ENCODE data around the gene PRDX1. TPM values are rescaled to one million over a fixed set of nuclear protein-coding genes. Genes with fewer than 3 reads are reported as not detected.
"Not testable (repeated sequence)": the region's sequence is repeated elsewhere in the genome, so short reads cannot be mapped to it uniquely, and the experiment has no call there.

The PRDX1 gene
- total RNA-seq, 2 experiments from 2014 or later: 269 to 331 TPM

GRCh38 chr1:45492691-45493090 lies 29.0 kb downstream of the PRDX1 start:
- Mint-ChIP-seq H3K27me3 (peaks cover 3% of the 10 kb centered on the region), H3K36me3 (ENCODE audit: low read depth) (peaks cover 2% of the 10 kb centered on the region), H3K27ac (no peak overlapping the region), H3K4me3 (no peak overlapping the region), H3K4me1 (peaks cover 13% of the 10 kb centered on the region), H3K9me3 (no peaks in the 10 kb centered on the region)
- no peak for DNase-seq
- CTCF ChIA-PET: interaction anchor here (0.6 to 4.2 kb wide), 21 partner anchors 9 to 671 kb away, joined by 3 to 19 read pairs (median 4); partner anchors contain the start of genes HECTD3, MUTYH, NASP and TOE1
- POLR2A ChIA-PET: interaction anchor here (0.6 to 1.1 kb wide), 2 partner anchors 28 to 477 kb away, joined by 3 read pairs; no protein-coding TSS in a partner anchor

GRCh38 chr1:45491487-45492260 lies 30.0 kb downstream of the PRDX1 start:
- CTCF ChIA-PET: interaction anchor here (1.1 to 4.2 kb wide), 10 partner anchors 10 to 480 kb away, joined by 4 to 18 read pairs (median 5); partner anchors contain the start of genes HECTD3 and UROD
- H3K27me3 Mint-ChIP-seq: peaks cover 3% of the 10 kb centered on the region
- peaks cover 13% of the 10 kb centered on the region for H3K4me1 Mint-ChIP-seq
- H3K27ac Mint-ChIP-seq: no peak overlapping the region
- H3K4me3 Mint-ChIP-seq: no peak overlapping the region
- no peaks in the 10 kb centered on the region for H3K36me3 Mint-ChIP-seq (ENCODE audit: low read depth)
- no peaks in the 10 kb centered on the region for H3K9me3 Mint-ChIP-seq
- DNase-seq: no peak
- POLR2A ChIA-PET: interaction anchor here (0.6 to 2.1 kb wide), 2 partner anchors 85 to 151 kb away, joined by 7 to 9 read pairs; partner anchors contain the start of genes MUTYH and TOE1

GRCh38 chr1:45490626-45491486 lies 30.8 kb downstream of the PRDX1 start, which contains the start of gene TESK2:
Gene TESK2 (minus strand): TSS chr1:45491163. CDS start chr1:45457785, 33,378 bp downstream.
- Mint-ChIP-seq H3K36me3 (ENCODE audit: low read depth) (no peaks in the 10 kb centered on the region), H3K27me3 (peaks cover 3% of the 10 kb centered on the region), H3K9me3 (no peaks in the 10 kb centered on the region), H3K4me3 (no peak within 1 kb of the TSS), H3K27ac (no peak within 1 kb of the TSS), H3K4me1 (peaks cover 13% of the 10 kb centered on the region)
- POLR2A ChIA-PET: interaction anchor here (0.6 to 2.1 kb wide), 2 partner anchors 86 to 151 kb away, joined by 7 to 9 read pairs; partner anchors contain the start of genes MUTYH and TOE1
- CTCF ChIA-PET: interaction anchor here (0.6 to 4.2 kb wide), 8 partner anchors 13 to 653 kb away, joined by 3 to 18 read pairs (median 4); partner anchors contain the start of genes HECTD3, MUTYH, TOE1 and UROD
- DNase-seq: peak; percentile 98

- ChIA-PET POLR2A (interaction anchor here (2.1 kb wide), 1 partner anchor 150 kb away, joined by 9 read pairs; the partner anchor contains the start of genes MUTYH and TOE1), CTCF (interaction anchor here (0.9 to 4.2 kb wide), 5 partner anchors 20 to 476 kb away, joined by 3 to 18 read pairs (median 4); partner anchors contain the start of genes MUTYH and TOE1)
- DNase-seq: no peak
- peaks cover 3% of the 10 kb centered on the region for H3K27me3 Mint-ChIP-seq
- H3K36me3 Mint-ChIP-seq (ENCODE audit: low read depth): no peaks in the 10 kb centered on the region
- H3K4me3 Mint-ChIP-seq: no peak overlapping the region
- H3K9me3 Mint-ChIP-seq: no peaks in the 10 kb centered on the region
- H3K4me1 Mint-ChIP-seq: peaks cover 13% of the 10 kb centered on the region
- H3K27ac Mint-ChIP-seq: no peak overlapping the region
These were observed 31.5 kb downstream of the PRDX1 start for GRCh38 chr1:45490121-45490625.

- H3K27me3 Mint-ChIP-seq; DNase-seq; H3K36me3 Mint-ChIP-seq (ENCODE audit: low read depth); POLR2A ChIA-PET; H3K9me3 Mint-ChIP-seq: not testable (repeated sequence)
- H3K4me3 Mint-ChIP-seq: peak overlapping the region; percentile 7
- H3K27ac Mint-ChIP-seq: peak overlapping the region; percentile 20
- H3K4me1 Mint-ChIP-seq: peaks cover 13% of the 10 kb centered on the region
- CTCF ChIA-PET: interaction anchor here (1.1 to 1.7 kb wide), 2 partner anchors 19 to 186 kb away, joined by 3 read pairs; no protein-coding TSS in a partner anchor
These were observed 32.3 kb downstream of the PRDX1 start for GRCh38 chr1:45489379-45489778.

GRCh38 chr1:45488666-45489377 lies 32.9 kb downstream of the PRDX1 start:
- Mint-ChIP-seq H3K4me1 (peaks cover 13% of the 10 kb centered on the region), H3K36me3 (ENCODE audit: low read depth) (no peaks in the 10 kb centered on the region), H3K27ac (peak overlapping the region; percentile 20), H3K27me3 (peaks cover 3% of the 10 kb centered on the region), H3K4me3 (peak overlapping the region; percentile 7), H3K9me3 (no peaks in the 10 kb centered on the region)
- no peak for DNase-seq
- ChIA-PET CTCF (interaction anchor here (0.6 to 1.7 kb wide), 5 partner anchors 14 to 1609 kb away, joined by 3 read pairs; partner anchors contain the start of gene NASP), POLR2A (no interaction called here)

GRCh38 chr1:45485949-45486348 lies 35.7 kb downstream of the PRDX1 start:
- H3K9me3 Mint-ChIP-seq: no peaks in the 10 kb centered on the region
- no peak overlapping the region for H3K4me3 Mint-ChIP-seq
- peaks cover 10% of the 10 kb centered on the region for H3K4me1 Mint-ChIP-seq
- H3K27me3 Mint-ChIP-seq: peaks cover 3% of the 10 kb centered on the region
- no peaks in the 10 kb centered on the region for H3K36me3 Mint-ChIP-seq (ENCODE audit: low read depth)
- ChIA-PET POLR2A (no interaction called here), CTCF (no interaction called here)
- no peak overlapping the region for H3K27ac Mint-ChIP-seq
- DNase-seq: no peak

- POLR2A ChIA-PET: no interaction called here
- peaks cover 6% of the 10 kb centered on the region for H3K4me1 Mint-ChIP-seq
- CTCF ChIA-PET: no interaction called here
These were observed 42.5 kb downstream of the PRDX1 start for GRCh38 chr1:45479039-45479748.

GRCh38 chr1:45478121-45478814 lies 43.4 kb downstream of the PRDX1 start:
- CTCF ChIA-PET: interaction anchor here (0.6 to 1.9 kb wide), 3 partner anchors 13 to 119 kb away, joined by 3 to 4 read pairs (median 4); partner anchors contain the start of gene TESK2
- no peak for DNase-seq
- no peak overlapping the region for H3K27ac Mint-ChIP-seq
- H3K4me1 Mint-ChIP-seq: peaks cover 6% of the 10 kb centered on the region
- POLR2A ChIA-PET: no interaction called here
- no peaks in the 10 kb centered on the region for H3K36me3 Mint-ChIP-seq (ENCODE audit: low read depth)
- H3K9me3 Mint-ChIP-seq: no peaks in the 10 kb centered on the region
- no peaks in the 10 kb centered on the region for H3K27me3 Mint-ChIP-seq
- H3K4me3 Mint-ChIP-seq: no peak overlapping the region

More at GRCh38 chr1:45479039-45479748, 42.5 kb downstream of the PRDX1 start:
- H3K27me3 Mint-ChIP-seq: no peaks in the 10 kb centered on the region
- no peak overlapping the region for H3K27ac Mint-ChIP-seq
- no peaks in the 10 kb centered on the region for H3K9me3 Mint-ChIP-seq
- H3K4me3 Mint-ChIP-seq: no peak overlapping the region
- DNase-seq: no peak
- H3K36me3 Mint-ChIP-seq (ENCODE audit: low read depth): no peaks in the 10 kb centered on the region

- ChIA-PET CTCF (interaction anchor here (0.6 to 1.9 kb wide), 3 partner anchors 14 to 118 kb away, joined by 3 to 4 read pairs (median 4); partner anchors contain the start of gene TESK2), POLR2A (no interaction called here)
- DNase-seq: no peak
- Mint-ChIP-seq H3K4me1 (peaks cover 6% of the 10 kb centered on the region), H3K9me3 (no peaks in the 10 kb centered on the region), H3K27me3 (no peaks in the 10 kb centered on the region), H3K4me3 (no peak overlapping the region), H3K27ac (no peak overlapping the region), H3K36me3 (ENCODE audit: low read depth) (no peaks in the 10 kb centered on the region)
These were observed 44.0 kb downstream of the PRDX1 start for GRCh38 chr1:45477646-45478045.

GRCh38 chr1:45474194-45474593 lies 47.5 kb downstream of the PRDX1 start:
- H3K27ac Mint-ChIP-seq; H3K27me3 Mint-ChIP-seq; H3K4me3 Mint-ChIP-seq; DNase-seq; H3K9me3 Mint-ChIP-seq; H3K4me1 Mint-ChIP-seq; H3K36me3 Mint-ChIP-seq (ENCODE audit: low read depth); POLR2A ChIA-PET; CTCF ChIA-PET: not testable (repeated sequence)
